Bronchus fibroblast of lung (primary cell): Measurements from ENCODE around the gene XPC. TPM values are rescaled to one million over a fixed set of nuclear protein-coding genes. Genes with fewer than 3 reads are reported as not detected.

ENCODE experiments used
- total RNA-seq: library from RNA; depleted of rRNA; stranded (reverse); fragments of >200 nt; gene quantifications from 2 replicates; pipeline ENCODE4 v1.2.3, GENCODE V29; 2015

Gene XPC
- 20.5 and 24.5 TPM in 2 replicates for total RNA-seq

GRCh38 chr3:14178247-14179113 is at the start of gene XPC, which contains the start of gene LSM3:
XPC (minus strand) TSS chr3:14178601; CDS start chr3:14178568, 33 bp downstream.
LSM3 (plus strand) TSS chr3:14178817; CDS start chr3:14178861, 44 bp downstream.

GRCh38 chr3:14124615-14125192 is 53.7 kb downstream of the XPC start, which contains the start of the genes CHCHD4 and TMEM43:
CHCHD4 (minus strand) TSS chr3:14124870; CDS start chr3:14124676, 194 bp downstream.
TMEM43 (plus strand) TSS chr3:14125052; CDS start chr3:14125194, 142 bp downstream.

Other genes starting within 250 kb of the XPC start
- gene CHCHD4, start 53.7 kb downstream of the XPC start, total RNA-seq = 17.0 and 19.5 TPM in 2 replicates
- gene TMEM43, start 53.5 kb downstream of the XPC start, total RNA-seq = 85.8 and 99.5 TPM in 2 replicates
- 14.6 and 20.0 TPM in 2 replicates for gene LSM3, start 216 bp upstream of the XPC start, total RNA-seq
- gene SLC6A6, start 224.0 kb upstream of the XPC start, total RNA-seq = 4.5 and 5.7 TPM in 2 replicates